ENCODE data around the gene DNLZ. TPM values are rescaled to one million over a fixed set of nuclear protein-coding genes. Genes with fewer than 3 reads are reported as not detected.

The DNLZ gene
- total and polyA plus RNA-seq, 2 donors (not counting 1 experiment from before 2014, with no cell fraction given): 7.4 to 14.2 TPM

DNA sequence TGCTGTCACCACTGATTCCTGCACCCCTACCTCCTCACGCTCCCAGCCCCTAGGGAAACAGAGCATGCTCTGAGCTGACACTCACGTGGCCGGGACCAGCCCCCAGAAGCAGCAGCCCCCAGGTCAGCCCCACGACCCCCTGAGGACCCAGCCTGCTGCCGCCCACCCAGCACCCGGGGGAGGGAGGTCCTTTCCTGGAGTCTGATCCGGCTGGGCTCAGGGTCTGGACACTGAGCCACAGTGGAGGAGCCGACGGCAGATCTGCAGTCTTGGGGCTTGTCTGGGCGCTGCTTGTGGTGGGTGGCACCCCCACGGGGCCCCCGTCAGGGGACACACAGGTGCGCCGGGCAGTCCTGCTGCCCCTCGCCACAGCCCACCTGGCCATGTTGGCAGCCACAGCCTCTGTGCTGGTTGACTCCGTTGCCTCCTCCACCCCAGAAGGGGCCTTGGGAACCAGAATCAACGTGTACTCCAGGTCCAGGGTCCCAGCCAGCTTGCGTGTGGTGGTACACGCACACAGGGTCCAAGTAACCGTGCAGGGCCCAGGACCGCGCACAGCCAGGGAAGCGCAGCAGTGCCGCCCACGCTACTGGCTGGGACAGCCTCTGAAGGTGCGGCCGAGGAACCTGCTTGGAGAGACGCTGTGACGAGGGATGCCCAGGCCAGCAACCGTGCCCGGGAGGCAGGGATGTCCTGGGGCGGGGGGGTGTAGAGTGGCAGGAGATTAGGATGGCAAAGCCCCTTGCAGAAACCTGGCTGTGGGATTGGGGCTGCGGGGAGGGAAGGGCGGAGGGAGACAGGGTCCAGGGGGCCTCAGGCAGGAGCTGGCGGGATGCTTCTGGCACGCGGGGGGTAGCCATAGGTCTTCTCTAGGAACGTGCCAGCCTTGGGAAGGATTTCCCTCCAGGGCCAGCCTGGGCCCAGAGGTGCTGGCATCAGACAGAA is 3.5 kb downstream of the DNLZ start:
- Histone ChIP-seq H3K4me2 (ENCODE audit: extremely low read depth, insufficient read depth, low read length) (no peak overlapping the region), H3K79me2 (ENCODE audit: control insufficient read depth, insufficient read depth, low read length) (no peaks in the 10 kb centered on the region), H3K9me3 (ENCODE audit: control insufficient read depth, insufficient read depth, low read depth, low read length) (no peaks in the 10 kb centered on the region), H3K4me3 (replicated peaks in 1 of 4; ENCODE audit: control extremely low read depth in 1 of 4, insufficient read depth in 1 of 4, low read depth in 3 of 4, low read length in 4 of 4) (no peak overlapping the region), H4K20me1 (ENCODE audit: control insufficient read depth, extremely low read depth, insufficient read depth, low read length) (no peaks in the 10 kb centered on the region), H2AFZ (ENCODE audit: low read length) (no peak overlapping the region), H3K36me3 (ENCODE audit: control insufficient read depth, insufficient read depth, low read length) (peaks cover 28% of the 10 kb centered on the region), H3K27me3 (ENCODE audit: control insufficient read depth, insufficient read depth, low read length) (no peaks in the 10 kb centered on the region), H3K4me1 (ENCODE audit: control insufficient read depth, extremely low read depth, insufficient read depth, low read length) (peaks cover 21% of the 10 kb centered on the region), H3K9ac (ENCODE audit: insufficient read depth, low read length) (no peak overlapping the region), H3K27ac (ENCODE audit: insufficient read depth, low read length) (no peak overlapping the region)
- TF ChIP-seq, protein P1, sequence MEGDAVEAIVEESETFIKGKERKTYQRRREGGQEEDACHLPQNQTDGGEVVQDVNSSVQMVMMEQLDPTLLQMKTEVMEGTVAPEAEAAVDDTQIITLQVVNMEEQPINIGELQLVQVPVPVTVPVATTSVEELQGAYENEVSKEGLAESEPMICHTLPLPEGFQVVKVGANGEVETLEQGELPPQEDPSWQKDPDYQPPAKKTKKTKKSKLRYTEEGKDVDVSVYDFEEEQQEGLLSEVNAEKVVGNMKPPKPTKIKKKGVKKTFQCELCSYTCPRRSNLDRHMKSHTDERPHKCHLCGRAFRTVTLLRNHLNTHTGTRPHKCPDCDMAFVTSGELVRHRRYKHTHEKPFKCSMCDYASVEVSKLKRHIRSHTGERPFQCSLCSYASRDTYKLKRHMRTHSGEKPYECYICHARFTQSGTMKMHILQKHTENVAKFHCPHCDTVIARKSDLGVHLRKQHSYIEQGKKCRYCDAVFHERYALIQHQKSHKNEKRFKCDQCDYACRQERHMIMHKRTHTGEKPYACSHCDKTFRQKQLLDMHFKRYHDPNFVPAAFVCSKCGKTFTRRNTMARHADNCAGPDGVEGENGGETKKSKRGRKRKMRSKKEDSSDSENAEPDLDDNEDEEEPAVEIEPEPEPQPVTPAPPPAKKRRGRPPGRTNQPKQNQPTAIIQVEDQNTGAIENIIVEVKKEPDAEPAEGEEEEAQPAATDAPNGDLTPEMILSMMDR (conservative IDR thresholded peaks at IDR 0.05 in 1 of 2, IDR thresholded peaks at IDR 0.05 in 1 of 2; ENCODE audit: low read depth in 1 of 2, low read length in 2 of 2): no peak
- no peak for TF ChIP-seq EZH2 (IDR thresholded peaks at IDR 0.05; ENCODE audit: low read length, missing control alignments)
- DNase-seq (ENCODE audit: low read depth in 2 of 2): no peak

DNA sequence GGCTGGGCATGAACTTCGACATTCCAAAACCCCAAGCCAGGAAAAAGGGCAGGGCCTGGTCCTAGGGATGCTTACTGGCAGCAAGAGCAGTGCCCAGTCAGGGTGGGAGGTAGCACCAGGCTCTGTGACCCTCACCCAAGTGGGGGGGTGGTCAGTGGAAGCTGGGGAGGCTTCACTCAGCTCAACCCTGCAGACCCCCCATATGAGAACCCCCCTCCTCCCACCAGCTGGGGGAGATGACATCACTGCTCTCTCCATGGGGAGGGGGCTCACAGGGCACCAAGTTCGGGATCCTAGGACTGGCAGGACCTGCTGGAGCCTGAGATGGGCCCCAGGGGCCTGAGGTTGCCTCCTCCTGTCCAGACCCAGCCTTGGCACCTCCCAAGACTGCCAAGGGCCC is 4.7 kb downstream of the DNLZ start:
- Histone ChIP-seq H3K4me2 (ENCODE audit: extremely low read depth, insufficient read depth, low read length) (no peak overlapping the region), H3K79me2 (ENCODE audit: control insufficient read depth, insufficient read depth, low read length) (no peaks in the 10 kb centered on the region), H4K20me1 (ENCODE audit: control insufficient read depth, extremely low read depth, insufficient read depth, low read length) (no peaks in the 10 kb centered on the region), H3K9me3 (ENCODE audit: control insufficient read depth, insufficient read depth, low read depth, low read length) (no peaks in the 10 kb centered on the region), H3K4me3 (replicated peaks in 1 of 4; ENCODE audit: control extremely low read depth in 1 of 4, insufficient read depth in 1 of 4, low read depth in 3 of 4, low read length in 4 of 4) (no peak overlapping the region), H2AFZ (ENCODE audit: low read length) (no peak overlapping the region), H3K9ac (ENCODE audit: insufficient read depth, low read length) (no peak overlapping the region), H3K27me3 (ENCODE audit: control insufficient read depth, insufficient read depth, low read length) (no peaks in the 10 kb centered on the region), H3K27ac (ENCODE audit: insufficient read depth, low read length) (no peak overlapping the region), H3K4me1 (ENCODE audit: control insufficient read depth, extremely low read depth, insufficient read depth, low read length) (peaks cover 25% of the 10 kb centered on the region), H3K36me3 (ENCODE audit: control insufficient read depth, insufficient read depth, low read length) (peaks cover 28% of the 10 kb centered on the region)
- TF ChIP-seq, protein P1 (conservative IDR thresholded peaks at IDR 0.05 in 1 of 2, IDR thresholded peaks at IDR 0.05 in 1 of 2; ENCODE audit: low read depth in 1 of 2, low read length in 2 of 2): no peak
- TF ChIP-seq EZH2 (IDR thresholded peaks at IDR 0.05; ENCODE audit: low read length, missing control alignments): no peak
- DNase-seq (ENCODE audit: low read depth in 2 of 2): no peak

DNA sequence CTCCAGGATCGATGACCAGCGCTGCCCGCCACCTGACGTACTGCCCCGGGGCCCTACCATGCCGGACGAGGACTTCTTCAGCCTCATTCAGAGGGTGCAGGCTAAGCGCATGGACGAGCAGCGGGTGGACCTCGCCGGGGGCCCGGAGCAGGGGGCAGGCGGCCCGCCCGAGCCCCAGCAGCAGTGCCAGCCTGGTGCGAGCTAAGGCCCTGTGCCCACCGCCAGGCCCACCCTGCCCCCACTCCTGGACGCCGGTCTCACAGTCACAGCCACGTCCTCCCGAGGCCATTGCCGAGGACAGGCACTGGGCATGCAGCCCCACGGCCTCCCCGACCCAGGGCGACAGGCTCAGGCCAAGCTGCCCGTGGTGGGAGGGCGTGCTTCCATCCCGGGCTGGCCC is 5.5 kb downstream of the DNLZ start:
- no peak for DNase-seq (ENCODE audit: low read depth in 2 of 2)
- Histone ChIP-seq H3K9ac (ENCODE audit: insufficient read depth, low read length) (no peak overlapping the region), H3K4me1 (ENCODE audit: control insufficient read depth, extremely low read depth, insufficient read depth, low read length) (peaks cover 25% of the 10 kb centered on the region), H3K79me2 (ENCODE audit: control insufficient read depth, insufficient read depth, low read length) (no peaks in the 10 kb centered on the region), H3K9me3 (ENCODE audit: control insufficient read depth, insufficient read depth, low read depth, low read length) (no peaks in the 10 kb centered on the region), H3K4me3 (replicated peaks in 1 of 4; ENCODE audit: control extremely low read depth in 1 of 4, insufficient read depth in 1 of 4, low read depth in 3 of 4, low read length in 4 of 4) (no peak overlapping the region), H3K27ac (ENCODE audit: insufficient read depth, low read length) (no peak overlapping the region), H3K36me3 (ENCODE audit: control insufficient read depth, insufficient read depth, low read length) (peaks cover 29% of the 10 kb centered on the region), H4K20me1 (ENCODE audit: control insufficient read depth, extremely low read depth, insufficient read depth, low read length) (no peaks in the 10 kb centered on the region), H3K4me2 (ENCODE audit: extremely low read depth, insufficient read depth, low read length) (no peak overlapping the region), H3K27me3 (ENCODE audit: control insufficient read depth, insufficient read depth, low read length) (no peaks in the 10 kb centered on the region), H2AFZ (ENCODE audit: low read length) (no peak overlapping the region)
- TF ChIP-seq EZH2 (IDR thresholded peaks at IDR 0.05; ENCODE audit: low read length, missing control alignments): no peak
- TF ChIP-seq, protein P1 (conservative IDR thresholded peaks at IDR 0.05 in 1 of 2, IDR thresholded peaks at IDR 0.05 in 1 of 2; ENCODE audit: low read depth in 1 of 2, low read length in 2 of 2): no peak

Data from fibroblast of lung (primary cell).